Ovary (tissue), 9 donors: ENCODE measurements around the gene DRAM1. TPM values are rescaled to one million over a fixed set of nuclear protein-coding genes. Genes with fewer than 3 reads are reported as not detected.
"Not testable (repeated sequence)": the region's sequence is repeated elsewhere in the genome, so short reads cannot be mapped to it uniquely, and the experiment has no call there.

Experiments
- DNase-seq, 5 donors: peaks; one replicate each; pipeline ENCODE4 v3.0.0-alpha.2; 2019 to 2020
- H3K27ac ChIP-seq, 2 donors: fragments of 200-600 bp; one replicate each; pipeline versions ENCODE4 v1.5.1 to v1.8.0; 2019 to 2022
- H3K27me3 ChIP-seq: fragments of 200-600 bp; one replicate; pipeline ENCODE4 v1.8.0; 2022
- H3K36me3 ChIP-seq: fragments of 200-600 bp; sonication (generic); one replicate; pipeline ENCODE4 v1.5.1; 2019
- H3K4me1 ChIP-seq: one replicate; pipeline ENCODE4 v1.8.1; 2013; ENCODE audit warnings: mild to moderate bottlenecking, moderate library complexity; ENCODE audit not compliant: insufficient read depth
- H3K4me3 ChIP-seq: fragments of 200-600 bp; sonication (generic); one replicate; pipeline ENCODE4 v1.5.1; 2017
- H3K9me3 ChIP-seq, 2 donors: fragments of 200-600 bp in 1 of 2; sonication (generic) in 1 of 2; one replicate each; pipeline versions ENCODE4 v1.5.1 to v1.8.1; 2013 to 2019; ENCODE audit warnings: mild to moderate bottlenecking in 1 of 2, moderate library complexity in 1 of 2
- CTCF ChIP-seq, 3 donors: fragments of 450-650 bp in 2 of 3; fragments of 200-600 bp in 1 of 3; IDR thresholded peaks; one replicate each; pipeline versions ENCODE4 v1.5.1 to v1.8.0; 2016 to 2022; ENCODE audit warnings: antibody characterized with exemption in 3 of 3, mild to moderate bottlenecking in 1 of 3
- EP300 ChIP-seq: sonication (generic); formaldehyde crosslinking; IDR thresholded peaks from one replicate; pipeline ENCODE4 v1.6.1; 2017; ENCODE audit warnings: antibody characterized with exemption
- POLR2A ChIP-seq: fragments of 450-650 bp; IDR thresholded peaks from one replicate; pipeline ENCODE4 v1.6.1; 2017; ENCODE audit warnings: antibody characterized with exemption, mild to moderate bottlenecking, moderate library complexity
- WGBS, 3 donors: extraction: QIAGEN DNeasy Blood & Tissue Kit in 1 of 3; methylation state at CpG; one replicate each; pipeline versions ENCODE4 v1.1.5 to v1.1.7; 2013 to 2017; 5-methylcytosine and 5-hydroxymethylcytosine counted together
- intact Hi-C, 4 donors: fragments of 100-400 bp; cut with DNase I; formaldehyde crosslinking; loops; one replicate each; pipeline versions ENCODE4 v1.11.0 to v1.15.1; 2022 to 2023
- polyA plus RNA-seq, 2 donors: library from polyadenylated mRNA; stranded (reverse); fragments of 200-250 nt in 1 of 2; fragments of 350-450 nt in 1 of 2; fragmentation: Illumina TruSeq in 1 of 2; extraction: RNeasy Lipid Tissue Mini Kit (QIAGEN cat#74804) in 1 of 2; gene quantifications; one replicate each; pipeline ENCODE4 v1.2.3, GENCODE V29; 2013 to 2014
- total RNA-seq, 7 donors: library from RNA; depleted of rRNA in 2 of 7; stranded (reverse); fragments of >200 nt in 2 of 7; fragmentation: NEBNext Ultra II Directional in 3 of 7; extraction: Animal tissue kit (Norgen Biotek cat#: 25700) in 3 of 7; gene quantifications; one replicate each; pipeline versions ENCODE4 v1.1.0 to v1.2.4, GENCODE V29; 2016 to 2023
- donor health status: DM: no; HTN: no; CAD: no; lungs with moderate emphysema.
- donor health status: DM: no; HTN: no; CAD: no.
- donor health status: Bipolar disorder and iron deficiency.
- donor health status: DM: yes; HTN: yes; CAD: no.
- donor health status: DM: no; HTN: no; CAD: no.
- donor health status: DM: yes; HTN: yes; CAD: no.

The DRAM1 gene
- total and polyA plus RNA-seq, 9 donors = 9.1 to 21.7 (median 15.8) TPM

- H3K4me1 ChIP-seq = no peaks in the 10 kb centered on the region
- intact Hi-C loops = no loop called here
- H3K4me3 ChIP-seq = no peak overlapping the region
- no peaks in the 10 kb centered on the region for H3K27me3 ChIP-seq
- no peak for TF ChIP-seq CTCF (IDR thresholded peaks at IDR 0.05)
- no peak for TF ChIP-seq EP300
- no peak for TF ChIP-seq POLR2A
- H3K9me3 ChIP-seq = no peaks in the 10 kb centered on the region
- no peak for DNase-seq
- H3K36me3 ChIP-seq = no peaks in the 10 kb centered on the region
- H3K27ac ChIP-seq = no peak overlapping the region
These were observed 13.4 kb upstream of the DRAM1 start for GRCh38 chr12:101863981-101864380.

GRCh38 chr12:101866615-101867373, 10.6 kb upstream of the DRAM1 start:
- Histone ChIP-seq H3K4me1 (no peaks in the 10 kb centered on the region), H3K27ac (no peak overlapping the region)
- intact Hi-C loops = no loop called here

GRCh38 chr12:101867619-101868018, 9.8 kb upstream of the DRAM1 start:
- H3K27me3 ChIP-seq, H3K9me3 ChIP-seq, H3K36me3 ChIP-seq, H3K27ac ChIP-seq, H3K4me3 ChIP-seq, DNase-seq, H3K4me1 ChIP-seq, intact Hi-C loops: not testable (repeated sequence)
- 90 to 96% (median 92%) methylated on average over 3 of the region's 3 CpGs for WGBS, 3 donors

More at GRCh38 chr12:101866615-101867373, 10.6 kb upstream of the DRAM1 start:
- Histone ChIP-seq H3K36me3 (no peaks in the 10 kb centered on the region), H3K27me3 (no peaks in the 10 kb centered on the region), H3K4me3 (no peak overlapping the region), H3K9me3 (no peaks in the 10 kb centered on the region)
- WGBS, 3 donors = 68 to 76% (median 73%) methylated on average over 13 of the region's 13 CpGs
- TF ChIP-seq POLR2A (no peak), CTCF (IDR thresholded peaks at IDR 0.05) (no peak), EP300 (no peak)
- DNase-seq = no peak

- H3K27ac ChIP-seq = no peak overlapping the region
- H3K4me3 ChIP-seq = no peak overlapping the region
- DNase-seq = no peak
- WGBS, 3 donors = 55 to 73% (median 60%) methylated on average over 1 of the region's 1 CpG
- no peaks in the 10 kb centered on the region for H3K36me3 ChIP-seq
- H3K4me1 ChIP-seq = no peaks in the 10 kb centered on the region
- H3K9me3 ChIP-seq = no peaks in the 10 kb centered on the region
- intact Hi-C loops = no loop called here
- H3K27me3 ChIP-seq = no peaks in the 10 kb centered on the region
- no peak for TF ChIP-seq EP300
- TF ChIP-seq POLR2A = no peak
- TF ChIP-seq CTCF (IDR thresholded peaks at IDR 0.05) = no peak
These were observed 6.5 kb upstream of the DRAM1 start for GRCh38 chr12:101870925-101871324.

- intact Hi-C loops = no loop called here
- WGBS, 3 donors = 87 to 90% (median 88%) methylated on average over 9 of the region's 9 CpGs
- H3K4me3 ChIP-seq = no peak overlapping the region
- H3K27me3 ChIP-seq = no peaks in the 10 kb centered on the region
- H3K9me3 ChIP-seq = no peaks in the 10 kb centered on the region
- H3K27ac ChIP-seq = no peak overlapping the region
- TF ChIP-seq CTCF (IDR thresholded peaks at IDR 0.05) = no peak
- no peak for TF ChIP-seq EP300
- TF ChIP-seq POLR2A = no peak
- H3K36me3 ChIP-seq = no peaks in the 10 kb centered on the region
- no peak for DNase-seq
- peaks cover 3% of the 10 kb centered on the region for H3K4me1 ChIP-seq
These were observed 2.2 kb upstream of the DRAM1 start for GRCh38 chr12:101875162-101875561.
